ENCODE data around the gene ARHGEF12. TPM values are rescaled to one million over a fixed set of nuclear protein-coding genes. Genes with fewer than 3 reads are reported as not detected.

ARHGEF12 gene
- total RNA-seq, 1 donor from 2014 or later, result 92.5 TPM

GRCh38 chr11:120372296-120372695 is 36.1 kb downstream of the ARHGEF12 start:
- DNase-seq (no peak), ATAC-seq (no peak)
- intact Hi-C loops (cut with micrococcal nuclease), result no loop called here

- intact Hi-C loops (cut with micrococcal nuclease), result no loop called here
- no peak for DNase-seq
- peak; percentile 20 for ATAC-seq
Observed at GRCh38 chr11:120375076-120375475, 38.9 kb downstream of the ARHGEF12 start.

- ATAC-seq, result peak; percentile 54
- intact Hi-C loops (cut with micrococcal nuclease), result no loop called here
Observed at GRCh38 chr11:120376547-120377182, 40.5 kb downstream of the ARHGEF12 start.

GRCh38 chr11:120378474-120378873 is 42.3 kb downstream of the ARHGEF12 start:
- ATAC-seq, result no peak
- no peak for DNase-seq
- intact Hi-C loops (cut with micrococcal nuclease), result no loop called here

More at GRCh38 chr11:120376547-120377182, 40.5 kb downstream of the ARHGEF12 start:
- no peak for DNase-seq

GRCh38 chr11:120381401-120381800 is 45.2 kb downstream of the ARHGEF12 start:
- DNase-seq (no peak), ATAC-seq (no peak)
- intact Hi-C loops (cut with micrococcal nuclease), result no loop called here

GRCh38 chr11:120383518-120384155 is 47.4 kb downstream of the ARHGEF12 start:
- intact Hi-C loops (cut with micrococcal nuclease), result no loop called here
- ATAC-seq (no peak), DNase-seq (no peak)

GRCh38 chr11:120384476-120384875 is 48.3 kb downstream of the ARHGEF12 start:
- intact Hi-C loops (cut with micrococcal nuclease), result no loop called here
- ATAC-seq, result no peak

GRCh38 chr11:120385110-120385509 is 48.9 kb downstream of the ARHGEF12 start:
- no peak for DNase-seq
- no peak for ATAC-seq

More at GRCh38 chr11:120384476-120384875, 48.3 kb downstream of the ARHGEF12 start:
- no peak for DNase-seq

GRCh38 chr11:120385655-120386054 is 49.4 kb downstream of the ARHGEF12 start:
- ATAC-seq (no peak), DNase-seq (no peak)
- intact Hi-C loops (cut with micrococcal nuclease), result no loop called here

More at GRCh38 chr11:120385110-120385509, 48.9 kb downstream of the ARHGEF12 start:
- intact Hi-C loops (cut with micrococcal nuclease), result no loop called here

- ATAC-seq (no peak), DNase-seq (no peak)
- intact Hi-C loops (cut with micrococcal nuclease), result no loop called here
Observed at GRCh38 chr11:120386318-120386717, 50.1 kb downstream of the ARHGEF12 start.

- no peak for ATAC-seq
- intact Hi-C loops (cut with micrococcal nuclease), result no loop called here
Observed at GRCh38 chr11:120386774-120387371, 50.7 kb downstream of the ARHGEF12 start.

GRCh38 chr11:120388261-120388660 is 52.0 kb downstream of the ARHGEF12 start:
- no peak for DNase-seq
- ATAC-seq, result no peak
- intact Hi-C loops (cut with micrococcal nuclease), result no loop called here

More at GRCh38 chr11:120386774-120387371, 50.7 kb downstream of the ARHGEF12 start:
- DNase-seq, result no peak

GRCh38 chr11:120389693-120390584 is 53.7 kb downstream of the ARHGEF12 start:
- DNase-seq (no peak), ATAC-seq (no peak)
- intact Hi-C loops (cut with micrococcal nuclease), result loop anchor here (10.0 kb wide), 1 partner anchor 45 kb away; no protein-coding TSS in a partner anchor

GRCh38 chr11:120390585-120390922 is 54.3 kb downstream of the ARHGEF12 start:
- intact Hi-C loops (cut with micrococcal nuclease), result loop anchor here (10.0 kb wide), 1 partner anchor 46 kb away; no protein-coding TSS in a partner anchor
- no peak for DNase-seq
- ATAC-seq, result no peak

GRCh38 chr11:120391292-120391691 is 55.1 kb downstream of the ARHGEF12 start:
- intact Hi-C loops (cut with micrococcal nuclease), result loop anchor here (10.0 kb wide), 1 partner anchor 46 kb away; no protein-coding TSS in a partner anchor
- ATAC-seq (peak; percentile 57), DNase-seq (no peak)

- DNase-seq (no peak), ATAC-seq (no peak)
- intact Hi-C loops (cut with micrococcal nuclease), result loop anchor here (10.0 kb wide), 1 partner anchor 47 kb away; no protein-coding TSS in a partner anchor
Observed at GRCh38 chr11:120391854-120392253, 55.6 kb downstream of the ARHGEF12 start.

- DNase-seq, result no peak
- intact Hi-C loops (cut with micrococcal nuclease), result loop anchor here (10.0 kb wide), 1 partner anchor 48 kb away; no protein-coding TSS in a partner anchor
- ATAC-seq, result peak; percentile 62
Observed at GRCh38 chr11:120392314-120392713, 56.1 kb downstream of the ARHGEF12 start.

- no peak for DNase-seq
- ATAC-seq, result no peak
- intact Hi-C loops (cut with micrococcal nuclease), result loop anchor here (10.0 kb wide), 1 partner anchor 48 kb away; no protein-coding TSS in a partner anchor
Observed at GRCh38 chr11:120392793-120393192, 56.6 kb downstream of the ARHGEF12 start.

- intact Hi-C loops (cut with micrococcal nuclease), result loop anchor here (10.0 kb wide), 1 partner anchor 49 kb away; no protein-coding TSS in a partner anchor
- no peak for ATAC-seq
- DNase-seq, result no peak
Observed at GRCh38 chr11:120394119-120394518, 57.9 kb downstream of the ARHGEF12 start.

Measured in left ventricle myocardium superior (tissue), 1 donor.